ENCODE measurements around the gene EPB41L2. TPM values are rescaled to one million over a fixed set of nuclear protein-coding genes. Genes with fewer than 3 reads are reported as not detected.

EPB41L2 gene
- total and polyA plus RNA-seq, 2 experiments from 2014 or later: 76.2 to 91.7 TPM

DNA sequence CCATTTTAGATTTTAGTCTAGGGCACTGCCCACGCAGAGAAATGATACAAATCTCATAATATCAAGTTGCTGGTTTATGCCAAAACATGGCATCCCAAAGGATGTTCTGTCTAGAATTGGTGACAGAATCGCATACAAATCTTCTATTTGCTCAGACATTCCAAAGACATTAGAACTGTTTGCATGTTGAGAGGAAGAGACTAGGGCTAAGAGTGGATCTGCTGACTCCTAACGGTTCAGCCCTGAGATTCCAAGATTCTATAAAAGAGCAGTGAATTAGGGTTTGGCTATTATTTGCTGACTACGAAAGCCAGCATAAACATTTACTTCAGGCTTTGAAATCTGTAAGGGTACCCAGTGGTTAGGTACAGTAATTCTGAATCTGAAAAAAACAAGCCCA, 3.6 kb downstream of the EPB41L2 start:
- Histone ChIP-seq H3K27ac (ENCODE audit: low read depth) (no peak overlapping the region), H3K9me2 (ENCODE audit: insufficient read depth) (no peaks in the 10 kb centered on the region), H3F3A (replicated peaks; ENCODE audit: low read depth) (peaks cover 3% of the 10 kb centered on the region; the same call in 1 of the 2 replicates), H3K36me3 (ENCODE audit: insufficient read depth) (peaks cover 7% of the 10 kb centered on the region), H3K4me2 (no peak overlapping the region), H3K79me2 (replicated peaks; ENCODE audit: insufficient read depth) (peaks cover 78% of the 10 kb centered on the region), H3K4me3 (no peak overlapping the region), H3K4me1 (ENCODE audit: insufficient read depth) (peaks cover 24% of the 10 kb centered on the region), H4K20me1 (replicated peaks; ENCODE audit: insufficient read depth) (peaks cover 3% of the 10 kb centered on the region; the same call in 1 of the 2 replicates), H2AFZ (no peak overlapping the region), H3K27me3 (ENCODE audit: insufficient read depth) (peaks cover 16% of the 10 kb centered on the region)
- peaks cover 19% of the 10 kb centered on the region for H3K36me3 Mint-ChIP-seq (ENCODE audit: low read depth)
- peaks cover 9% of the 10 kb centered on the region for H3K9me3 Mint-ChIP-seq
- DNase-seq (ENCODE audit: low spot score) (no peak), ATAC-seq (no peak)
- no peak for TF ChIP-seq JUNB (IDR thresholded peaks at IDR 0.05; ENCODE audit: unreplicated experiment)
- no peak for TF ChIP-seq ZNF114 (CRISPR knock-in tag; IDR thresholded peaks at IDR 0.05)
- TF ChIP-seq NANOG (IDR thresholded peaks at IDR 0.05; ENCODE audit: borderline replicate concordance): no peak
- no peak for TF ChIP-seq EZH2 (IDR thresholded peaks at IDR 0.05; ENCODE audit: low read depth, unreplicated experiment)
- no peak for TF ChIP-seq CTCF (conservative IDR thresholded peaks at IDR 0.05; ENCODE audit: low read depth in 2 of 2)
- TF ChIP-seq, protein P1, sequence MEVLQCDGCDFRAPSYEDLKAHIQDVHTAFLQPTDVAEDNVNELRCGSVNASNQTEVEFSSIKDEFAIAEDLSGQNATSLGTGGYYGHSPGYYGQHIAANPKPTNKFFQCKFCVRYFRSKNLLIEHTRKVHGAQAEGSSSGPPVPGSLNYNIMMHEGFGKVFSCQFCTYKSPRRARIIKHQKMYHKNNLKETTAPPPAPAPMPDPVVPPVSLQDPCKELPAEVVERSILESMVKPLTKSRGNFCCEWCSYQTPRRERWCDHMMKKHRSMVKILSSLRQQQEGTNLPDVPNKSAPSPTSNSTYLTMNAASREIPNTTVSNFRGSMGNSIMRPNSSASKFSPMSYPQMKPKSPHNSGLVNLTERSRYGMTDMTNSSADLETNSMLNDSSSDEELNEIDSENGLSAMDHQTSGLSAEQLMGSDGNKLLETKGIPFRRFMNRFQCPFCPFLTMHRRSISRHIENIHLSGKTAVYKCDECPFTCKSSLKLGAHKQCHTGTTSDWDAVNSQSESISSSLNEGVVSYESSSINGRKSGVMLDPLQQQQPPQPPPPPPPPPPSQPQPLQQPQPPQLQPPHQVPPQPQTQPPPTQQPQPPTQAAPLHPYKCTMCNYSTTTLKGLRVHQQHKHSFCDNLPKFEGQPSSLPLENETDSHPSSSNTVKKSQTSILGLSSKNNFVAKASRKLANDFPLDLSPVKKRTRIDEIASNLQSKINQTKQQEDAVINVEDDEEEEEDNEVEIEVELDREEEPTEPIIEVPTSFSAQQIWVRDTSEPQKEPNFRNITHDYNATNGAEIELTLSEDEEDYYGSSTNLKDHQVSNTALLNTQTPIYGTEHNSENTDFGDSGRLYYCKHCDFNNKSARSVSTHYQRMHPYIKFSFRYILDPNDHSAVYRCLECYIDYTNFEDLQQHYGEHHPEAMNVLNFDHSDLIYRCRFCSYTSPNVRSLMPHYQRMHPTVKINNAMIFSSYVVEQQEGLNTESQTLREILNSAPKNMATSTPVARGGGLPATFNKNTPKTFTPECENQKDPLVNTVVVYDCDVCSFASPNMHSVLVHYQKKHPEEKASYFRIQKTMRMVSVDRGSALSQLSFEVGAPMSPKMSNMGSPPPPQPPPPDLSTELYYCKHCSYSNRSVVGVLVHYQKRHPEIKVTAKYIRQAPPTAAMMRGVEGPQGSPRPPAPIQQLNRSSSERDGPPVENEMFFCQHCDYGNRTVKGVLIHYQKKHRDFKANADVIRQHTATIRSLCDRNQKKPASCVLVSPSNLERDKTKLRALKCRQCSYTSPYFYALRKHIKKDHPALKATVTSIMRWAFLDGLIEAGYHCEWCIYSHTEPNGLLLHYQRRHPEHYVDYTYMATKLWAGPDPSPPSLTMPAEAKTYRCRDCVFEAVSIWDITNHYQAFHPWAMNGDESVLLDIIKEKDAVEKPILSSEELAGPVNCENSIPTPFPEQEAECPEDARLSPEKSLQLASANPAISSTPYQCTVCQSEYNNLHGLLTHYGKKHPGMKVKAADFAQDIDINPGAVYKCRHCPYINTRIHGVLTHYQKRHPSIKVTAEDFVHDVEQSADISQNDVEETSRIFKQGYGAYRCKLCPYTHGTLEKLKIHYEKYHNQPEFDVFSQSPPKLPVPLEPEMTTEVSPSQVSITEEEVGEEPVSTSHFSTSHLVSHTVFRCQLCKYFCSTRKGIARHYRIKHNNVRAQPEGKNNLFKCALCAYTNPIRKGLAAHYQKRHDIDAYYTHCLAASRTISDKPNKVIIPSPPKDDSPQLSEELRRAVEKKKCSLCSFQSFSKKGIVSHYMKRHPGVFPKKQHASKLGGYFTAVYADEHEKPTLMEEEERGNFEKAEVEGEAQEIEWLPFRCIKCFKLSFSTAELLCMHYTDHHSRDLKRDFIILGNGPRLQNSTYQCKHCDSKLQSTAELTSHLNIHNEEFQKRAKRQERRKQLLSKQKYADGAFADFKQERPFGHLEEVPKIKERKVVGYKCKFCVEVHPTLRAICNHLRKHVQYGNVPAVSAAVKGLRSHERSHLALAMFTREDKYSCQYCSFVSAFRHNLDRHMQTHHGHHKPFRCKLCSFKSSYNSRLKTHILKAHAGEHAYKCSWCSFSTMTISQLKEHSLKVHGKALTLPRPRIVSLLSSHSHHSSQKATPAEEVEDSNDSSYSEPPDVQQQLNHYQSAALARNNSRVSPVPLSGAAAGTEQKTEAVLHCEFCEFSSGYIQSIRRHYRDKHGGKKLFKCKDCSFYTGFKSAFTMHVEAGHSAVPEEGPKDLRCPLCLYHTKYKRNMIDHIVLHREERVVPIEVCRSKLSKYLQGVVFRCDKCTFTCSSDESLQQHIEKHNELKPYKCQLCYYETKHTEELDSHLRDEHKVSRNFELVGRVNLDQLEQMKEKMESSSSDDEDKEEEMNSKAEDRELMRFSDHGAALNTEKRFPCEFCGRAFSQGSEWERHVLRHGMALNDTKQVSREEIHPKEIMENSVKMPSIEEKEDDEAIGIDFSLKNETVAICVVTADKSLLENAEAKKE (CRISPR knock-in tag; IDR thresholded peaks at IDR 0.05): no peak
- TF ChIP-seq ETS1 (IDR thresholded peaks at IDR 0.05): no peak
- no peak for TF ChIP-seq ZNF331 (CRISPR knock-in tag; IDR thresholded peaks at IDR 0.05; ENCODE audit: low read depth)
- no peak overlapping the region for H3K27ac Mint-ChIP-seq
- H3K4me3 Mint-ChIP-seq: no peak overlapping the region
- H3K4me1 Mint-ChIP-seq: peaks cover 29% of the 10 kb centered on the region
- H3K27me3 Mint-ChIP-seq (ENCODE audit: insufficient read depth, low read depth, poor library complexity): no peaks in the 10 kb centered on the region

Measured in GM23338 (cell line).